GM19395 (cell line): ENCODE results near the gene PPP2R2C.

Experiments used
- ATAC-seq: cut with Tn5 transposase; IDR thresholded peaks from one replicate; pipeline ENCODE4 v1.9.1; 2021; ENCODE audit warnings: mild to moderate bottlenecking, moderate library complexity; ENCODE audit not compliant: unreplicated experiment

PPP2R2C gene

DNA sequence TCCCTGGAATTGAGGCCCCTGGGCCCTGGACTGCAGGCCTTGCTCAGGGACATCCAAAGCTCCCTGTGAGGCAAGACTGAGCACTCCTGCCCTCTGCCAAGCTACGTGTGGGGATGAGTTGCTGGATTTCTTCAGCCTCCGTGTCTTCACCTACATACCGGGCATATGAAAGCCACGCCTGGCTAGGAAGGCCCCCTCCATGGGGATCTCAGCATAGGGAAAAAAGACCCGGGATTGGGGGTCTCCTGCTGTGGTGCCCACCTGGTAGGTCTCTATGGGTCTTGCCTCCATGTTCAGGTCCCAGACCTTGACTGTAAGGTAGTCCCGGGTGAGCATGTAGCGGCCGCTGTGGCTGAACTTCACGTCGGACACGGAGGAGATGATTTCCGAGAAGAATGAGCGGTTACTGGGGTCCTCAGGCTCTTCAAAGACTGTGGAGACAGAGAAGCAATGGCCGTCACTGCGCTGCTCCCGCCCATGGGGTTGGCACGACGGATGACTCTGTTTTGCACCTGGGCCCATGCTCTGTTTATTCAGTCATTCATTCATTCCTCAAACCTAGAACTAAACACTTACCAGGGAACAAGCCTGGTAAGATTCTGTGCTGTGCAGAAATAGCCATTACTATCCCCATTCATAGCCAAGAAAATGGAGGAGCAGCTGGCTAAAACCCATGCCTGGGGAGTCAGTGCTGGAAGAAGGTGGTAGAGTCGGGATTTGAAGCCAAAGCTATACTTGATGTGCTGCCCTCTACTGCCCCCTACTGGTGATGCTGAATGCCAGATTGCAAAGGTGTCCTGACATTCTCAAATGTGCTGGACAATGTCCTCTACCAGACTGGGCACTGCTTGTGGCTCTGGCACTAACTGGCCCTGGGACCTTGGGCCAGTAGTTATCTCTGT is 138.9 kb downstream of the PPP2R2C start:
- no peak for ATAC-seq

DNA sequence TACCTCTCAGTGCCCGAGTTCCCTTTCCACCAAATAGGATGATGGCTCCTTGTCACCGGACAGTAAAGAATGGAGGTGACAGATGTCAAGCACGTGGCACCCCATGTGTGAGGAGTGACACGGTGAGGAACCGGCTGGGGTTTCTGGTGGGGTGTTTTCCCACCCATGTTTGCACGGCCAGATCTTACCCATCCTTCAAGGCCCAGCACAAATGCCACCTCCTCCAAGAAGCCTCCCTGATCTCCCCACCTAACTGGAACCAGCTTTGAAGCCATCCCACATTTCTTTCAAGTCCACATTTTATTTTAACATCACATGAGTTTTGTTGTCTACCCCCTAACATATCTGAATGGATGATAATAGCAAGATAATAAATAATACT is 139.8 kb downstream of the PPP2R2C start:
- ATAC-seq, result no peak

DNA sequence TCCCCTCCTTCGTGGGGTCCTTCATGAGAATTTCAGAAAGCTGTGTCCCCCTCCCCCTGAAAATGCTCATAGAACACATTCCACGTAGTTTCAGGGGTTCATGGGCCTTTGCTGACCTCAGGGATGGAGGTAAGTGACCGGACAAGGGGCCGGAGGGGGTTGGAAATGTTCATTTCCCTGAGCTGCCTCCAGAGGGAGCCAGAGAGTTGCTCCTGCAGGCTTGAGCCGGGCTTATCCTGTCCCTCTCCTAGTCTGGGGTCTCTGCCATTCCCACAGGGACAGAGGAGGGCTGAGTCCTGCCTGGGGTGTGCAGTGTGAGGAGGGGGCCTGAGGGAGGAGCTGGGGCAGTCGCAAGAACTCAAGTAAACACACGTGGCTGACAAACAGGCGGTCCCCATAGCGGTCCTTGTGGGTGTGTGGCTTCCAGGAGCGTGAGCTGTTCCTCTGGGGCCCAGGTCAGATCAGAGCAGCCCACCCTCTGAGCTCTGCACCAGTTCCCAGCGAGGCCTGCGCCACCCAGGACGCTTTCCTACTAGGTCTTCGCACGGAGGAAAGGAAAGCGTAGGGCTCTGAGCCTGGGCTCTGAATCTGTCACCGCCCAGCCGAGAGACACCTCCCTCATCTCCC is 140.3 kb downstream of the PPP2R2C start:
- no peak for ATAC-seq

DNA sequence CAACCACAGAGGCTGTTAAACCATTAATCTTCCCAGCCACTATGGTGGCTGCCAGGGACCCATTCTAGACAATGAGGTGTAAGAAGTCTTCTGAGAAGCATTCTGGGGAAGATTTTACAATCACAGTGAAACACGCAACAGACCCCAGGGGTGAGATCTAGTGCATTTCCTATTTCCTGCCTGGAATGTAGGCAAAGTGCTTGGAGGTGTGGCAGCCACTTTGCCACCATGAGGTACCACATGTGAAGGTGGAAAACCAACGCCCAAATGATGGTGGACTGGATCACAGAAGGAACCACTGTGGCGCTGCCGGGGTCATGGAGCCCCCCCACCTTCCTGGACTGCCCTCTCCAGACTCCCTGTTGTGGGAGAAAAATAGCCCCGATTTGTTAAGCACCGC is 140.9 kb downstream of the PPP2R2C start:
- no peak for ATAC-seq

DNA sequence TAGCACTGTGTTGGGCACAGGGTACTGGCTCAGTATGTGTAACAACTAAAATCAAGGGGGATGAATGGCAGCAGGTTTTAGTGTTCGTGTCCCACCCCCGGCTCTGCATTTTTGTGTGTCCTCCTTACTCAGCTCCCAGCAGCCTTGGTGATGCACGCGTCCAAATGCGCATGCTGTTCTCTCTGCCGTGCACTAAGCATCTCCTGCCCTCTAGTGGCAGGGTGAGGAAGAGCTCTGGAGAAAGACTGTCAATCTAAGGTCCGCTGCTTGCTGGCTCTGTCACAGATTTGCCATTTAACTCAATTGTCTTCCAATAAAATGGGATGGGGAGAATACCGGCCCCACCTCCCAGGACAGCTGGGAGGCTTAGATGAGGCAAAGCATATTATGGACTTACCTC is 141.4 kb downstream of the PPP2R2C start:
- ATAC-seq, result no peak

DNA sequence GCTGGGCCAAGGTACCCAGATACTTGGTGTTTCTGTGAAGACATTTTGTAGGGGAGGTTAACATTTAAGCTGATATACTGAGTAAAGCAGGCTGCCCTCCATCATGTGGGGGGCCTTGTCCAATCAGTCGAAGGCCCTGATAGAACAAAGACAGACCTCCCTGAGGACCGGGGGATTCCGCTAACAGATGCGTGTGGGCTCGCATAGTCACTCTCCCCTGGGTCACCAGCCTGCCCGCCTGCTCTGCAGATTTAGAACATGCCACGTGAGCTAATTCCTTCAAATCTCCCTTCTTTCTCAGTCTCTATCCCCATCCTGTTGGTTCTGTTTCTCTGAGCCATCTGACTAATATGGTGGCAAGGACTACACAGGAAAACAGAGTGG is 142.0 kb downstream of the PPP2R2C start:
- ATAC-seq, result no peak

DNA sequence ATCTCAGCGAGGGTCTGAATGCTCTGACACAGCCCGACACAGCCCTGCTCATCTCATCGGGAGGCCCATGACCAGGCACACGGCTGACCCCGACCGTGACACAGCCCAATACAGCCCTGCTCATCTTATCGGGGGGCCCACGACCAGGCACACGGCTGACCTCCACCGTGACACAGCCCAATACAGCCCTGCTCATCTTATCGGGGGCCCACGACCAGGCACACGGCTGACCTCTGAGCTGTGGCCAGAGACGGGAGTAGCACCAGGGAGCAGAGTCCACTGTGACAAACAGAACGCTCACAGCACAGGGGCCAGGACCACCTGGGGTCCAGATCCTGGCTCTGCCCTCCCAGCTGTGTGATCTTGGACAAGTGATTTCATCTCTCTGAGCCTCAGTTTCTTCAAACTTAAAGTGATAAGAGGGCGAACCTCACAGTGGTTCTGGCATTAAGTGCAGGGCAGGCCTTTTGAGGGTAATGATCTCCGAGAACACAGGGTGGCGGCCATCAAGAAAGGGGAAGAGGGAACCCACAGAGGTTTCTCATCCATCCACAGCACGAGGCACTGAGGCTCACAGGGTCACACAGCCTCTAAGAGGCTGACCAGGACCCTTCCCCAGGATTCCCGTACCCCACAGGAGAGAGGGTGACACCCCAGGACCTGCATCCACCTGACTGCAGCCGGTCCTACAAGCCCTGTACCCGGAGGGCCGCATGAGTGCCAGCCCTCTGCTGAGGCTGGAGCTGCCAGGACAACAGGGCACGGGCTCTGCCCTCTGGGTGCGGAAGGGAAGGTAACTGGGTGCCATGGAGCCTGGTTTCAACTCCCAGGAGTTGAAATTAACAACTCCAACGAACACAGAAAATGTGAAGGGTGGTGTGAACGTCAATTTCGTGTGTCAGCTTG is 142.7 kb downstream of the PPP2R2C start:
- ATAC-seq, result no peak

DNA sequence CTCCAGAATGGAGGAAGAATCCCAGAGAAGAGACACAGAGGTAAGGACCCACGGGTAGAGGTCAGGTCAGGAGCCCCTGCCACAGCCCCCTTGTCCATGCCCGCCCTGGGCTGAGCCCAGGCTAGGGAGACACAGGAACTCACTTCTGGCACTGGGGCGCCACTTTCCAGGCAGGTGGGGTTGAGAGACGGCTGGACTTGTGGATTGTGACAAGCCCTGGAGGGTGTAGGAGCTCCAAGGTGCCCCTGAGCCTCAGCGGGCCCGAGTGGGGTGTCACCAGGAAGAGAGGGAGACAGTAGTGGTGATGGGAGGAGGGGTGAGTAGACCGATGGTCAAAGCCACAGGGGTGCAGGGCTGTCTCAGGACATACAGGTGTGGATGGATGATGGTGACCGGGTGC is 143.9 kb downstream of the PPP2R2C start:
- no peak for ATAC-seq

DNA sequence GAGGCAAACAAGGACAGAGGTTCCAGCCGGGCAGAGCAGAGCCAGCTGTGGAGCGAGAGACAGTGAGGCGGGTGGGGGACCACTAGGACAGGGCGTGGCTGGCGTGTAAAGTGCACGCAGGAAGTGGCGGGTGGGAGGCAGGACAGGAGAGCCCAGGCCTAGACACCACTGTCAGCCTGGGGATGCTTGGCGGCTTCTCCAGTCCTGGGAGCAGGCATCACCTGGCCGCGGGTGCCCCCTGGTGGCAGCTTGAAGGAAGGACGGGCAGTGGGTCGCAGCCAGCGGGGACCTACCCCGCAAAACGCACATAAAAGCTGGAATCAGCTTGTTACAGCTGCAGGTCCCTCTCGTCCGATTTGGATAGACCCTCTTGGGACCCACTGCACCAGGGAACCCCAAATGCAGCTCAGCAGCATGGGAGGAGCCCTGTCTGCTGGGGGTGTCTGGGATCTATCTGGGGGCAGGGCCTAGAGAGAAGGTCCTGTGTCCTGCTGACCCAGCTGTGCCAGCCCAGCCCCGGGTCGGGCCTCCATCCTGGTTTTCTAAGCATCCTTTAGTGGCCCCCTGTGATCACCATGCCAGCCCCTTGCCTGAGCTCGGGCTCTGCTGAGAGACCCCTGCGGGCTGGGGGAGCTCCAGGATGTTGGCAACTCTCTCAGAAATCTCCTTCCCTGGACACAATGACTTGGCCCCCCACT is 145.0 kb downstream of the PPP2R2C start:
- peak; percentile 65 for ATAC-seq

DNA sequence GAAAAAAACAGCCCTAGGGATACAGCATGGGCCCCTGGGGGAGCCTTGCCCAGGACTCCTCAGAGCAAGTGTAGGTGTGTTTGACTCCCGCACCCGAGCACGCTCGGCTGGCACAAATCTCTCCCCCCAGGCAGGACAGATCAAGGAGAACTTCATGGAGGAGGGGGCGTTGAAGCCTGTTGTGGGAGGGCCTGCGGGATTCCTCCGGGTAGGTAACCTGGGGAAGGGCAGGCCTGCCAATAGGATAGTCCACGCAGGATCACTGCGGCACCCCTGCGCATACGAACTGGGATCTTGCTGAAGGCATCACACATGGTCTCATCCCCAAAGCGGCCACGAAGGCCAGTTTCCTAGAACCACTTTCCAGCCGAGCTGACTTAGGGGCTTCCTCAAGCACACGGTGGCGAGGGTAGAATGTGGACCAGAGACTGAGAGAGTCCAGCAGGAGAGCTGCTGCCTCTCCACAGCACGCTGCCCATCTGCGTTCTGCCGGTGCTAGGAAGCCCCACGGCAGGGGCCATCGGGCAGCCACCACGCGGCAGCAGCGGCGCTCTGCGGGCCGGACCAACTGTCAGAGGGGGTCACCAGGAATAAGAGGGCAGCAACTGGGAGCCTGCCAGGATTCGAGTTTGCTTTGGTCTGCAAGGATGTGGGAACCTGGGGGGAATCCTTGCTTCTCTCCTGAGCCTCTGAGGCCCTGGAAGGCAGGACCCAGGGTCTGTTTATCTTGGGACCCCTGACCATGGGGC is 145.9 kb downstream of the PPP2R2C start:
- no peak for ATAC-seq

DNA sequence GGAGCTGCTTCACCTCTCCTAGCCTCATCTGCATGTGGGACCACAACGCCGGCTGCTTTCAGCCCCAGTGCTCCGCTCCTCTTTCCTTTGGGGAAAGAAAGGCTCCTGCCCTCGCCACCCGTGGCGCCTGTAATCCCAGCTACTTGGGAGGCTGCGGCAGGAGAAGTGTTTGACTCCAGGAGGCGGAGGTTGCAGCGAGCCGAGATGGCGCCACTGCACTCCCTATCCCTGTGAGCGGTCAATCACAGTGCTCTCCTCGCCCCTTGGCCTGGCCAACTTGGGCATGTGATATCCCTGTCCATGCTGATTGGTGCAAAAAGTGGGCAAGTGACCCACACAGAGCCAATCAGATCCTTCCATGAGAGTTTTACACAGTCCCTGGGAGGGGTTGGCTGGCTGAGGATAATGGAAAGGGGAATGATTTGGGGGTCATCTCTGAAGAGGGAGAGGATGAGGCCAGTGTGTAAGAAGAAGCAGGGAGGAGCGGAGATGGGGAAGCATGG is 146.6 kb downstream of the PPP2R2C start:
- ATAC-seq, result no peak

DNA sequence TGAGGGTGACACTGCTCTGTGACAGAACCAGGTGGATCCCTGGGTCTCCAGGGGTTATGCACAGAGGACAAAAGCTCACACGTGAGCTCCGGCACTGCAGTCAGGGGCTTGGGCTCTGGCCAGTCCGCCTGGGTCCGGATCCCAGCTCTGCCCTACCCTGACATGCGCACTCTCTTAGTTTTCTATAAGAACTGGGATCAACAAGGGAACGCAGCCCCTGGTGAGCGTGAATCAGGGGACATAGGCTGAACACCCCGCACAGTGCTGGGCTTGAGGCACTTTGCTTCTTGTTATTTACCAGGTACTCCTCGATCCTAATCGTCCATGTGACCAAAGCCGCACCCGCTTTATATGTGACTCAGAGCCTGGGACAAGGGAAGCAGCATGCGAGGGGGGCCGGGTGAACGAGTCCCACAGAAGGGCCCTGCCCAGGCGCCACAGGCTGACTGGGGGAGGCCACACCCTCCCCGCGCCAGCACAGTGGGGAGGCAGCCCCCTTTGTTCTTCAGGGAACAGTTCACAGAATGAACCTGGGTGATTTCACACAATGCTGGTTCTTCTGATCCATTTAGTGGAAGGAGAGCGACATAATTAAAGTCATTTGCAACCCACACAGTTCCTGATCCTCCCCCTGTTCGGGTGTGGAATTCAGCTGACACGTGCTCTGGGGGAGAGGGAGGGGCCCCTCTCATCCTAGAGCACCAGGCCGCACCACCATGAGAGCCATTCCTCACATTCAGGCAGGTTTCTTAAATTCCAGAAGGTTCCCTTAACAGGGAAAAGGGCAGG is 147.2 kb downstream of the PPP2R2C start:
- ATAC-seq, result no peak

DNA sequence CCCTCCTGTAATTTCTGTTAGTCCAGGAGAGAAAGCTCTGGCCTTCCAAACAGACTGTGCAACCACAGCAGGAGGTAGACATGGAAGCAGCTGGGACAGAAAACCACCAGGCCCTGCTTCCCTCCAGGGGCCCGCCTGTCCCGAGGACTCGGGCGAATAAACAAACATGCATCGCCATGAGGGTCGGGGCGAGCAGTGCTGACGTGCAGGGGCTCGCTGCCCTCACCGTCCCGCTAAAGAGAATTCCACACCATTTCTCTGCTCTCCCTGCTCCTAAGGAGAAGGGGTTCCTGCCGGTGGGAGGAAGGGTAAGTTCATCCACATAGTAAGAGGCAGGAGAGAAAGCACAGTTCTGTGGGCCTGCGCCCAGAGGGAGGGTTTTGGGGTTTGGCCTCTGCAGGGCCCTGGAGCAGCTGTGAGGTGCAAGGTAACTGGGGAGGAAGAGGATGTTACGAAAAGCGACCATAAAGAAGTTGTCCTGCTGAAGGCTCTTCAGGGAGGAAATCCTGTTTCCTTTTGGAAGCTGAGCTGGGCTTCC is 147.9 kb downstream of the PPP2R2C start:
- no peak for ATAC-seq

DNA sequence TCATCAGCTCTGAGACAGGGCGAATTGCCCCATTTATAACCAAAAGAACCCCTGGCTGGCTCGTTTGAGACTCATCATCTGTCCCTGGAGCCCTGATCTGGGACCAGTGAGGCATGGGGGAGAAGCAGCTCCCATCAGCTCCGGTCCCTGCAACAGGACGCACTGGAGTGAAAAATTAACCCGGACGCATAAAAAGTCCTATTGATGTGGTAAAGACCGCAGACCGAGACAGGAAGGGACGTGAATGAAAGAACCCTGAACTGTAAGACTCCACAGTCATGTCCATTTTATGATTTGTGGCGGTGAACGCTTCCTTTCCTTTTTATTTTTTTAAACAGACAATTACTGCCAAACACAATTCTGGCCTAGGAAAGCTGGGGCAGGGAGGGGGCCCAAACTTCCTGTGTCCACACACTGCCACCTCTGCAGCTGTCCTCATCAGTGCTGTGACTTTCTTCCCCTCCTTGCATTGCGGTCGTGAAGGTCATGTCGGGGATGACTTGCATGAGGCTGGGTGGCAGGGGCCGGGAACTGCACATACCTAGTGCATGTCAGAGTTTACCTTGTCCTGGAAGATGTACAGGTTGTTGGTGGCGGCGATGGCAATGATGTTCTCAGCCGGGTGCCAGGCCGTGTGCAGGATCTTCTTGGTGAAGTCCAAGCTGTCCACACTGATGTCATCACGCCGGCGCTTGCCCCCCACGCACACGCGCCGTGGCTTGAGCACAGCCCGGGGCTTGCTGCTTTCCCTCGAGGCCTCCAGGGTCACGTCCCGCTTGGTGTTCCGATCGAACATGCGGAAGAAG is 149.4 kb downstream of the PPP2R2C start:
- ATAC-seq, result peak; percentile 57

DNA sequence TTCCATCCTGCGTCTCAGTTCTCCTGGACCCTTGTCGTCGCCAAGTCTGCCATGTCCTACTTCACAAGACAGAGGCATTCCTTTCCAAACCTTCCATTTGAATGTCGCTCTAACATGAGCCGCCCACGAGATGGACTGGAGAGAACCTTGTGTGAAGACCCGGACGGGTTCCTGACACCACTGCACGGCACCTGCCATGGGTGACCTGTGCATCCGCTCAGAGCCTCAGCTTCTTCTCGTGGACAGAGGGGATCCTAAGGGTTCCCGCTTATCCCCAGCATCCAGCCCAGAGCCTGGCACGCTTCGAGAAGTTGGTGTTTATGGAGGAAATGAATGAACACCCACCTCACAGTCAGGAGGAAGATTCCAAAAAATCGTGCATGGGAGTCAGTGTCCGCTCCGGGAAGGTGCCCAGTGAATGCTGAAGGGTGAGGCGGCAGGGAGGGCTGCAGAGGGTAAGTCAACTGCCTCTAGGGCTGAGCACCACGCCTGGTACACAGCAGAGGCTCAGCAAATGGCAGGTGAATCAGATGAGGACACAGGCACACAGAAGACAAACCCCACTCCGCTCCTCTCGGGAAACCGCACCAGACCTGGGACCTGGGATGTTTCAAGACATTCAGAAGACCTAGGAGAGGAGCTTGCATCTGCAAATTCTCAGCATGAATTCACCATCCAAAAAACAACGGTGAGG is 150.2 kb downstream of the PPP2R2C start:
- ATAC-seq, result no peak

DNA sequence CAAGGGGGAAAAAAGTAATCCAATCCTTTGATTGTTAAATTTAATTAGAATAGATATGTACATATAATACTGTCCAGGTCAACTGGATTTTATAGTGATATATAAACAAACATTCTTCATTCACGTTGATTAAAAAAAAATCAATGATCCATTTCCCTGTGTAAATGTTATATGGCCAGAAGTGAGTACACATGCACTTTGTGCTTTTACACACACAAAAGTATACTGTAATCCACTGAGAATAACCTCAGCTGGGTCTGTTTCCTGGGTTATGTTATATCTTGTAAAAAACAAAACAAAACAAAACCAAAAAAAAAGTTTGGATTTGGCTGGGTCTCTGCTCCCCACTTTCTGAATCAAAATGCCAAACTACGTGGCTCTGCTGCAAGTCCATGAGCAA is 151.1 kb downstream of the PPP2R2C start:
- ATAC-seq, result no peak

DNA sequence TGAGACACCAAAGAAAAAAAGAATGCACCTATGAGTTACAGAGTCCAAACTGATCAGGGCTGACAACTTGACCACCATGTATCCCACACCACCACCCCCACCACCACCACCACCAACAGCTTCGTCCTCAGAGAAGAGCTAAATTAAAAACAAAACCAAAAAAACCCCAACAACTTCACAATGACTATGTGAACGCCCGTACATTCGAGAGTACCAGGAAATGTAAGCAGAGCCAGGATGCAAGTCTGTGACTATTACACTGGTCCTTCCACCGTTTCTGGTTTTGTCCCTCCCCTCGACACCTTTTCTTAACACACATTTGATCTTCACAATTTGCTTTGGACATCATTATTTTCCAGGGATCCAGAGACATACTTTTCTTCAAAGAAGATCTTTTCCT is 151.8 kb downstream of the PPP2R2C start:
- no peak for ATAC-seq
